MG63 (cell line): Measurements from ENCODE around the gene LRRC49. TPM values are rescaled to one million over a fixed set of nuclear protein-coding genes. Genes with fewer than 3 reads are reported as not detected.
A peak's percentile ranks its signal among the peaks of the same experiment; 100 is the strongest.
"Not testable (repeated sequence)": the region's sequence is repeated elsewhere in the genome, so short reads cannot be mapped to it uniquely, and the experiment has no call there.

Experiments used
- DNase-seq: peaks from one replicate; pipeline ENCODE4 v3.0.0-alpha.2; 2020
- H3K27me3 ChIP-seq: fragments of 250-450 bp; sonication (Bioruptor Pico); 2 replicates; pipeline ENCODE4 v1.5.1; 2020; ENCODE audit warnings: mild to moderate bottlenecking, moderate library complexity
- H3K36me3 ChIP-seq: fragments of 250-450 bp; sonication (Bioruptor Pico); 2 replicates; pipeline ENCODE4 v1.5.1; 2020; ENCODE audit warnings: mild to moderate bottlenecking, moderate library complexity
- H3K4me3 ChIP-seq: fragments of 250-450 bp; sonication (Bioruptor Pico); 2 replicates; pipeline ENCODE4 v1.5.1; 2020; ENCODE audit warnings: mild to moderate bottlenecking, moderate library complexity
- H3K9me3 ChIP-seq: fragments of 250-450 bp; sonication (Bioruptor Pico); 2 replicates; pipeline ENCODE4 v1.5.1; 2020; ENCODE audit warnings: mild to moderate bottlenecking, moderate library complexity
- total RNA-seq: library from RNA; depleted of rRNA; stranded (reverse); fragments of >200 nt; shearing (Covaris generic); gene quantifications from 2 replicates; pipeline ENCODE4 v1.2.3, GENCODE V29; 2014; ENCODE audit warnings: low replicate concordance

LRRC49 gene
- total RNA-seq, 1 experiment from 2014 or later, result 8.3 TPM

DNA sequence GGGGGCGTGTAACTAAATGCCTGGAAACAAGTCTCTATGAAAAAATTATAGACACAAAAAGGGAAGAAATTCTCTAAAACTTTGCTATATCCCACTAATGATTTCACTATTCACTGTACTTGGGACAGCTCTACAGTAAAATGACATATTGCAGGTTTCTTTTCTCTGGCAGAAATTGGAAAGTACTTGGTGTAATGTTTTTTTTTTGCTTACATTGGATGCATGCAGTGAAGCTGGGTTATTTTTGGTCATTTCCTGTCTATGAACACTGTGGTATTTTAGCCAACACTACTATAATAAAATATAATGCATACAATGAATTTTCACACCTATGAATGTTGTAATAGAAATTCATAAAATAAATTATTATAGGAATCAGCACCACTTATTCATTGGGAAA, 109.7 kb downstream of the LRRC49 start:
- no peak for DNase-seq
- Histone ChIP-seq H3K36me3 (no peaks in the 10 kb centered on the region), H3K9me3 (peaks cover 22% of the 10 kb centered on the region), H3K4me3 (no peak overlapping the region), H3K27me3 (no peaks in the 10 kb centered on the region)

DNA sequence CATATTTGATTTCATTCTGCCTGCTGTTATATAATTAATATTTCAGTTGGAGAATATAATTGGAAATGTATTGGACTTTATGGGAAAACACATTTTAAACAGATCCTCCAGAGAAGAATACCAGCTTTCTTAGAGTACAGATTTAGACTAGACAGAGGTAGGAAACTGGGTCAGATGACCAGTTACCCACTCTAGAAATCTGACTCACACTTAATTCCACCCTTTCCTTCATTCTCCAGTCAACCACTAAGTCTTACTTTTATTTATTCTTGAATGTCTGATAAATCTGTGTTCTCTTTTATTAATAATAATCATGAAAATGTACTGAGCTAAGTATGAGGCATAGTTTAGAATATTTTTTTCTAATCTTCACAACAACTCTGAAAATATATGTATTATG, 110.7 kb downstream of the LRRC49 start:
- Histone ChIP-seq H3K4me3 (no peak overlapping the region), H3K27me3 (no peaks in the 10 kb centered on the region), H3K36me3 (no peaks in the 10 kb centered on the region), H3K9me3 (peaks cover 15% of the 10 kb centered on the region)
- DNase-seq, result no peak

GRCh38 chr15:71004506-71004905, 111.9 kb downstream of the LRRC49 start:
- not testable (repeated sequence) for H3K27me3 ChIP-seq, DNase-seq, H3K4me3 ChIP-seq, H3K36me3 ChIP-seq, H3K9me3 ChIP-seq

- H3K4me3 ChIP-seq, result no peak overlapping the region
- no peaks in the 10 kb centered on the region for H3K27me3 ChIP-seq
- H3K36me3 ChIP-seq, result no peaks in the 10 kb centered on the region
- H3K9me3 ChIP-seq, result no peaks in the 10 kb centered on the region
- no peak for DNase-seq
Observed at GRCh38 chr15:71005895-71006294, 113.3 kb downstream of the LRRC49 start.

- no peaks in the 10 kb centered on the region for H3K9me3 ChIP-seq
- DNase-seq, result no peak
- H3K27me3 ChIP-seq, result no peaks in the 10 kb centered on the region
- no peaks in the 10 kb centered on the region for H3K36me3 ChIP-seq
- H3K4me3 ChIP-seq, result no peak overlapping the region
Observed at GRCh38 chr15:71008250-71008870, 115.7 kb downstream of the LRRC49 start.

DNA sequence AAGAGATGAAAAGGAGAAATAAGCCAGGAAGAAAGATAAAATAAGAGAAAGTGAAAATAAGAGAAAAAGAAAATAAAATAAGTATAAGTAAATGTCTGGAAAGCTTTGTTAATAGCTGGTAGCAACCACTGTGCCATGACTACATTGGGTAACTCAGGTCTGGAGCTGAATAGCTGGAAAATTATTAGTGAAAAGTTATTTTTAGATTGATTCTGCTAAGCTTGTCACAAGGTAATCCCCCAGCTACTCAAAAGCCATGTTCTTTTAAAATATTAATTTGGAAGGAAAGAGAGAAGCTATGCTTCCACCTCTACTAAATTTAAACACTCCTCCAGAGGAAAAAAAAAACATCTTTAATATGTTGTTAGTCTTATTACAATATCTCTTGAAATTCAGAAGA, 117.8 kb downstream of the LRRC49 start:
- H3K4me3 ChIP-seq, result no peak overlapping the region
- DNase-seq, result no peak
- no peaks in the 10 kb centered on the region for H3K27me3 ChIP-seq
- no peaks in the 10 kb centered on the region for H3K36me3 ChIP-seq
- no peaks in the 10 kb centered on the region for H3K9me3 ChIP-seq

GRCh38 chr15:71010997-71011396, 118.4 kb downstream of the LRRC49 start:
- Histone ChIP-seq H3K36me3 (no peaks in the 10 kb centered on the region), H3K4me3 (no peak overlapping the region), H3K9me3 (no peaks in the 10 kb centered on the region), H3K27me3 (no peaks in the 10 kb centered on the region)
- no peak for DNase-seq

GRCh38 chr15:71011503-71012155, 119.0 kb downstream of the LRRC49 start:
- Histone ChIP-seq H3K36me3 (no peaks in the 10 kb centered on the region), H3K9me3 (no peaks in the 10 kb centered on the region), H3K27me3 (no peaks in the 10 kb centered on the region), H3K4me3 (no peak overlapping the region)
- DNase-seq, result peak; percentile 18

GRCh38 chr15:71013446-71013845, 120.8 kb downstream of the LRRC49 start:
- H3K4me3 ChIP-seq, result no peak overlapping the region
- H3K36me3 ChIP-seq, result no peaks in the 10 kb centered on the region; the same call in 1 of the 2 replicates
- H3K9me3 ChIP-seq, result no peaks in the 10 kb centered on the region
- no peaks in the 10 kb centered on the region for H3K27me3 ChIP-seq
- DNase-seq, result no peak

GRCh38 chr15:71015342-71015741, 122.7 kb downstream of the LRRC49 start:
- H3K4me3 ChIP-seq, result no peak overlapping the region
- DNase-seq, result no peak
- peaks cover 3% of the 10 kb centered on the region for H3K36me3 ChIP-seq
- no peaks in the 10 kb centered on the region for H3K27me3 ChIP-seq
- peaks cover 8% of the 10 kb centered on the region for H3K9me3 ChIP-seq

- not testable (repeated sequence) for H3K4me3 ChIP-seq, DNase-seq, H3K27me3 ChIP-seq, H3K36me3 ChIP-seq
- H3K9me3 ChIP-seq, result peaks cover 23% of the 10 kb centered on the region
Observed at GRCh38 chr15:71031232-71031631, 138.6 kb downstream of the LRRC49 start.

GRCh38 chr15:71035478-71035877, 142.9 kb downstream of the LRRC49 start:
- H3K9me3 ChIP-seq, result peaks cover 11% of the 10 kb centered on the region
- not testable (repeated sequence) for H3K36me3 ChIP-seq, H3K27me3 ChIP-seq, H3K4me3 ChIP-seq, DNase-seq

DNA sequence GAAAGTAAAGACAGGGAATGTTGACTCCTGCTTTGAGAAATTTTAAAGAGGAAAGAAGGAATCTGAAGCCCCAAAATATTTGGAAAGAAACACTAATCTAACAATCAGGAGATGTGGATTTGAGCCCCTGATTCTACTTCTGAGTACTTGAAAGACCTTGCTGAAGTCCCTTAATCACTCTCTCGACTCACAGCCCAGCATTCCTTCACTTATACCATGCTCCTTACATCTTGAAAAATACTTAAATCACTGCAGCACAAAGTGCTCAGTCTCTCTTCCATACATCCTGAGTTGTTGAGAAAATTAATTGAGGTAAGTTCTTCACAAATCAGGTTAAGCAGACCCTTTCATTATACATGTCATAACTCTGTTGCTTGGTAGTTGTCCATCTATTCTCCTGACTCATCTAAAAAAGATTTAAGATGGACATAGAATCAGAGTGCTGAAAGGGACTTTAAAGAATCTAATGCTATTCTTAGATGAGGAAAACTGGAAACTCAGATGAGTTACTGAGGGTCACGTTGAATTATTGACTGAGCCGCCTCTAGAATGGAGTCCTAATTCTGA, 149.8 kb downstream of the LRRC49 start:
- H3K27me3 ChIP-seq, result no peaks in the 10 kb centered on the region
- H3K4me3 ChIP-seq, result no peak overlapping the region
- H3K9me3 ChIP-seq, result peaks cover 8% of the 10 kb centered on the region
- H3K36me3 ChIP-seq, result no peaks in the 10 kb centered on the region; the same call in 1 of the 2 replicates
- no peak for DNase-seq

DNA sequence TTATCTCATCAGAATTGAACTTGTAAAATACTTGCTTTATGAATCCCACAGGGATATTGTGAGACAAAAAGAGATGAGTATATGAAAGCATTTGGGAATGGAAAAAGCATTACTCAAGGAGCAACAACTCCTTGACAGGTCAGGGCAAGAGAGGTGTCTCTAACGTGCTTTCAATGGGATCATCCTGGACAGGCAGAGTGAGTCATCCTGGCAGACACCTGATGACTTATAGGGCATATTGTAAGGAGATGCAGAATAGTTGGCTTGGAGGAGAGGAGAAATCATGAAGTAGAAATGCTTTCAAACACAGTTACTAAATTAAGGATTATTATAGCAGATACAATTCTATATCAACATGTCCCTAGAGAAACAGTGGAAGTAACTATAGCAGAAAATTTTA, 150.7 kb downstream of the LRRC49 start:
- peak; percentile 80 for DNase-seq
- Histone ChIP-seq H3K9me3 (peaks cover 9% of the 10 kb centered on the region), H3K4me3 (no peak overlapping the region), H3K27me3 (no peaks in the 10 kb centered on the region), H3K36me3 (no peaks in the 10 kb centered on the region)

DNA sequence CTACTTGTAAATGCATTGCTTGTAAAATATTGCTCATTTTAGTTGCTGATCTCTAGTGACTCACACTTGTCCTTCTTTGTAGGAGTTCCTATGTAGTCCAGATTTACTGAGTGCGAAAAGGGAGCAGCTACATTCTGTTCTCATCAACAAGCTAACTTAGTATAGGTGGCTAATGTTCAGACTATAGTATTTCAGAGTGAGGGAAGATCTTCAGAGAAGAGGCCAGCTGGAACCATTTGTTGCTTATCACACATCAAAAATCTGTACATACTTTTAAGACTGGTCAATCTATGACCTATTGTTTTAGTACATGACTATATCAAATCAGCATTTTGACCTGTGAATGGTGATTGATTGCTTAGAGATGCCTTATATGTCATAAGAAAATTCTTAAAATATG, 151.4 kb downstream of the LRRC49 start:
- Histone ChIP-seq H3K4me3 (no peak overlapping the region), H3K36me3 (no peaks in the 10 kb centered on the region), H3K9me3 (peaks cover 9% of the 10 kb centered on the region), H3K27me3 (no peaks in the 10 kb centered on the region)
- DNase-seq, result no peak

- DNase-seq, H3K9me3 ChIP-seq, H3K4me3 ChIP-seq: not testable (repeated sequence)
Observed at GRCh38 chr15:71046146-71046545, 153.5 kb downstream of the LRRC49 start.

DNA sequence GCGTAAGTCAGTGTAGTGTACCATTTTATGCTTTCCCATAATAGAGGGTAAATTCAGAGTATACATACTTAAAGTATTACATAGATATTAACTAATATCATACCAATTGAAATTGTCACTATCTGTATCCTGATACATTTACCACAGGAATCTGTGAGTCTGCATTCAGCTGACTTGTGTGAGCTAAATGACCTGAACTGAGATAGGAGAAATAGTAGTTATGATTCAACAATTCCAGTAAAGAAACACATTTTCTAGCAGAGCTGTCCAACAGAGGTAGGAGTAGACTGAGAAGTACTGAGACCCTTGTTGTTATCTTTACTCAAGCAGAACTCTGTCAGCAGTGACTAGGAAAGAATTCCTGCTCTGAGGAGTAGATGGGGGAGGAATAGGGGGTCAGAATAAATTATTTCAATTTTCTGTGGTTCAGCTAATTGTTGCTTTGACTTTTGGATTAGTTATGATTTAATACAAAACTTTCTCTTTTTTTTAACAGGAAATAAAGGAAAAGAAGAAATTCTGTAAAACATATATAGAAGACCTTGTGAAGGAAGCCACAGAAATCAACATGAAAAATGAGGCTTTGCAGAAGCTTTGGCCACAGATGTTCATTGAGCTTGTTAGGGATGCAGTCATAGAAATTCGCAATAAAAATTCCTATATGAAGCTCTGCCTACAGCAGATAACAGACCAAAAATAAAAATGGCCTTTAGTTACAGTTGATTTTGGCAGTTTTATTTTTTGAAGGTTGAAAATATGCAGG, 156.5 kb downstream of the LRRC49 start:
- H3K4me3 ChIP-seq, result no peak overlapping the region
- H3K27me3 ChIP-seq, result no peaks in the 10 kb centered on the region
- no peaks in the 10 kb centered on the region for H3K36me3 ChIP-seq
- H3K9me3 ChIP-seq, result peaks cover 9% of the 10 kb centered on the region
- DNase-seq, result peak; percentile 33

More at GRCh38 chr15:71046146-71046545, 153.5 kb downstream of the LRRC49 start:
- not testable (repeated sequence) for H3K27me3 ChIP-seq, H3K36me3 ChIP-seq
